ENCODE results near the gene CALN1. TPM values are rescaled to one million over a fixed set of nuclear protein-coding genes. Genes with fewer than 3 reads are reported as not detected.

Gene CALN1
- total RNA-seq, 1 donor from 2014 or later, result not detected

GRCh38 chr7:71753236-71753635, 658.9 kb downstream of the CALN1 start:
- Histone ChIP-seq H3K4me1 (ENCODE audit: insufficient read depth, low read length) (no peaks in the 10 kb centered on the region), H3K27me3 (ENCODE audit: insufficient read depth, low read length) (peaks cover 2% of the 10 kb centered on the region), H3K27ac (ENCODE audit: low read depth, low read length) (no peak overlapping the region), H3K9me3 (ENCODE audit: insufficient read depth, low read depth, low read length) (peaks cover 3% of the 10 kb centered on the region), H3K4me2 (ENCODE audit: low read length) (no peak overlapping the region), H3K9ac (ENCODE audit: low read length) (no peak overlapping the region), H4K20me1 (ENCODE audit: insufficient read depth, low read length) (no peaks in the 10 kb centered on the region), H3K79me2 (ENCODE audit: insufficient read depth, low read length) (no peaks in the 10 kb centered on the region), H3K36me3 (ENCODE audit: insufficient read depth, low read length) (no peaks in the 10 kb centered on the region), H3K4me3 (ENCODE audit: insufficient read depth, low read depth, low read length) (no peak overlapping the region), H2AFZ (ENCODE audit: low read depth, low read length) (no peak overlapping the region)
- H3K27me3 Mint-ChIP-seq (ENCODE audit: low read depth, unreplicated experiment), result peaks cover 14% of the 10 kb centered on the region
- FAIRE-seq (no peak), DNase-seq (ENCODE audit: low read depth) (no peak)
- H3K27ac Mint-ChIP-seq (ENCODE audit: unreplicated experiment), result no peak overlapping the region
- H3K4me3 Mint-ChIP-seq (ENCODE audit: unreplicated experiment), result no peak overlapping the region
- H3K4me1 Mint-ChIP-seq (ENCODE audit: low read depth, unreplicated experiment), result peaks cover 10% of the 10 kb centered on the region
- H3K36me3 Mint-ChIP-seq (ENCODE audit: low read depth, unreplicated experiment), result no peaks in the 10 kb centered on the region
- TF ChIP-seq CTCF (IDR thresholded peaks at IDR 0.05; ENCODE audit: insufficient read depth, low read depth, low read length), result no peak
- no peak for TF ChIP-seq EZH2 (IDR thresholded peaks at IDR 0.05; ENCODE audit: insufficient read depth, low read length)
- peaks cover 18% of the 10 kb centered on the region for H3K9me3 Mint-ChIP-seq (ENCODE audit: unreplicated experiment)

GRCh38 chr7:71752171-71752935, 659.8 kb downstream of the CALN1 start:
- H3K4me3 ChIP-seq (ENCODE audit: insufficient read depth, low read depth, low read length), result no peak overlapping the region
- Mint-ChIP-seq H3K4me1 (ENCODE audit: low read depth, unreplicated experiment) (peaks cover 10% of the 10 kb centered on the region), H3K27ac (ENCODE audit: unreplicated experiment) (no peak overlapping the region), H3K36me3 (ENCODE audit: low read depth, unreplicated experiment) (no peaks in the 10 kb centered on the region), H3K9me3 (ENCODE audit: unreplicated experiment) (peaks cover 18% of the 10 kb centered on the region), H3K4me3 (ENCODE audit: unreplicated experiment) (no peak overlapping the region), H3K27me3 (ENCODE audit: low read depth, unreplicated experiment) (peaks cover 14% of the 10 kb centered on the region)
- no peak for TF ChIP-seq EZH2 (IDR thresholded peaks at IDR 0.05; ENCODE audit: insufficient read depth, low read length)
- peak; percentile 20 for TF ChIP-seq CTCF (IDR thresholded peaks at IDR 0.05; ENCODE audit: insufficient read depth, low read depth, low read length)
- peaks cover 3% of the 10 kb centered on the region for H3K9me3 ChIP-seq (ENCODE audit: insufficient read depth, low read depth, low read length)
- DNase-seq (ENCODE audit: low read depth) (no peak), FAIRE-seq (no peak)
- H3K4me1 ChIP-seq (ENCODE audit: insufficient read depth, low read length), result no peaks in the 10 kb centered on the region
- peak overlapping the region; percentile 62 for H3K4me2 ChIP-seq (ENCODE audit: low read length)
- no peak overlapping the region for H3K9ac ChIP-seq (ENCODE audit: low read length)
- H3K27ac ChIP-seq (ENCODE audit: low read depth, low read length), result no peak overlapping the region
- H3K36me3 ChIP-seq (ENCODE audit: insufficient read depth, low read length), result no peaks in the 10 kb centered on the region
- peak overlapping the region; percentile 52 for H2AFZ ChIP-seq (ENCODE audit: low read depth, low read length)
- H4K20me1 ChIP-seq (ENCODE audit: insufficient read depth, low read length), result no peaks in the 10 kb centered on the region
- H3K27me3 ChIP-seq (ENCODE audit: insufficient read depth, low read length), result peaks cover 2% of the 10 kb centered on the region
- no peaks in the 10 kb centered on the region for H3K79me2 ChIP-seq (ENCODE audit: insufficient read depth, low read length)

- H3K4me1 ChIP-seq (ENCODE audit: insufficient read depth, low read length), result no peaks in the 10 kb centered on the region
- no peaks in the 10 kb centered on the region for H3K36me3 Mint-ChIP-seq (ENCODE audit: low read depth, unreplicated experiment)
- H3K4me1 Mint-ChIP-seq (ENCODE audit: low read depth, unreplicated experiment), result peaks cover 10% of the 10 kb centered on the region
- no peak overlapping the region for H3K4me2 ChIP-seq (ENCODE audit: low read length)
- H3K27me3 ChIP-seq (ENCODE audit: insufficient read depth, low read length), result peaks cover 2% of the 10 kb centered on the region
- no peaks in the 10 kb centered on the region for H3K36me3 ChIP-seq (ENCODE audit: insufficient read depth, low read length)
- no peak for TF ChIP-seq CTCF (IDR thresholded peaks at IDR 0.05; ENCODE audit: insufficient read depth, low read depth, low read length)
- TF ChIP-seq EZH2 (IDR thresholded peaks at IDR 0.05; ENCODE audit: insufficient read depth, low read length), result no peak
- no peak overlapping the region for H3K27ac ChIP-seq (ENCODE audit: low read depth, low read length)
- FAIRE-seq (no peak), DNase-seq (ENCODE audit: low read depth) (no peak)
- peaks cover 9% of the 10 kb centered on the region for H3K9me3 Mint-ChIP-seq (ENCODE audit: unreplicated experiment)
- H3K4me3 ChIP-seq (ENCODE audit: insufficient read depth, low read depth, low read length), result no peak overlapping the region
- no peak overlapping the region for H2AFZ ChIP-seq (ENCODE audit: low read depth, low read length)
- no peaks in the 10 kb centered on the region for H4K20me1 ChIP-seq (ENCODE audit: insufficient read depth, low read length)
- H3K9me3 ChIP-seq (ENCODE audit: insufficient read depth, low read depth, low read length), result peaks cover 3% of the 10 kb centered on the region
- no peak overlapping the region for H3K27ac Mint-ChIP-seq (ENCODE audit: unreplicated experiment)
- no peak overlapping the region for H3K9ac ChIP-seq (ENCODE audit: low read length)
- peaks cover 16% of the 10 kb centered on the region for H3K27me3 Mint-ChIP-seq (ENCODE audit: low read depth, unreplicated experiment)
- no peaks in the 10 kb centered on the region for H3K79me2 ChIP-seq (ENCODE audit: insufficient read depth, low read length)
- no peak overlapping the region for H3K4me3 Mint-ChIP-seq (ENCODE audit: unreplicated experiment)
These were observed 661.8 kb downstream of the CALN1 start for GRCh38 chr7:71750290-71750689.

All from astrocyte (in vitro differentiated cells and primary cell).